Tibial nerve (tissue), 3 donors: Measurements from ENCODE around the gene FBLIM1.

ENCODE experiments used
- POLR2A ChIP-seq, 2 donors: fragments of 450-650 bp; IDR thresholded peaks; one replicate each; pipeline ENCODE4 v1.6.1; 2017; ENCODE audit warnings: antibody characterized with exemption in 2 of 2, mild to moderate bottlenecking in 2 of 2, moderate library complexity in 2 of 2
- TF ChIP-seq, protein P1 (sequence below), 5 experiments: fragments of 200-600 bp in 3 of 5; fragments of 450-650 bp in 2 of 5; sonication (generic) in 3 of 5; IDR thresholded peaks; one replicate each; pipeline ENCODE4 v1.5.1; 2016 to 2019; ENCODE audit warnings: antibody characterized with exemption in 5 of 5, mild to moderate bottlenecking in 3 of 5, moderate library complexity in 2 of 5

DNA sequence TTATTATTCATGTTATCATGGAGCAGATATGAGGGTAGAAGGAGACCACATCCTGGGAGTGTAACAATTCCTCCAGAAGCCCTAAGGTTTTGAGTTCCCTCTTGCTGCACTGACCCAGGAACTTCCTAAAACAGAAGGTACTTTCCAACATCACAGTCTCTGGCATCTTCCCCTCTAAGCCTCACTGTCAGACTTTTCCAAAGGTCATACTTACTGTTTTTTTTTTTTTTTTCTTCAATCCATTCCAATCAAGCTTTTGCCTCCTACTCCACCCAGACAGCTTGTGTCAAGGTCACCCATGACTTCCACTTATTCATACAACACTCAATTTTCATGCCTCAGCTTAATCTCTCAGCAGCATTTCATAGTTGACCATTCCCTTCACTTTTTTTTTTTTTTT, 67.2 kb downstream of the FBLIM1 start:
- TF ChIP-seq, protein P1, sequence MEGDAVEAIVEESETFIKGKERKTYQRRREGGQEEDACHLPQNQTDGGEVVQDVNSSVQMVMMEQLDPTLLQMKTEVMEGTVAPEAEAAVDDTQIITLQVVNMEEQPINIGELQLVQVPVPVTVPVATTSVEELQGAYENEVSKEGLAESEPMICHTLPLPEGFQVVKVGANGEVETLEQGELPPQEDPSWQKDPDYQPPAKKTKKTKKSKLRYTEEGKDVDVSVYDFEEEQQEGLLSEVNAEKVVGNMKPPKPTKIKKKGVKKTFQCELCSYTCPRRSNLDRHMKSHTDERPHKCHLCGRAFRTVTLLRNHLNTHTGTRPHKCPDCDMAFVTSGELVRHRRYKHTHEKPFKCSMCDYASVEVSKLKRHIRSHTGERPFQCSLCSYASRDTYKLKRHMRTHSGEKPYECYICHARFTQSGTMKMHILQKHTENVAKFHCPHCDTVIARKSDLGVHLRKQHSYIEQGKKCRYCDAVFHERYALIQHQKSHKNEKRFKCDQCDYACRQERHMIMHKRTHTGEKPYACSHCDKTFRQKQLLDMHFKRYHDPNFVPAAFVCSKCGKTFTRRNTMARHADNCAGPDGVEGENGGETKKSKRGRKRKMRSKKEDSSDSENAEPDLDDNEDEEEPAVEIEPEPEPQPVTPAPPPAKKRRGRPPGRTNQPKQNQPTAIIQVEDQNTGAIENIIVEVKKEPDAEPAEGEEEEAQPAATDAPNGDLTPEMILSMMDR (IDR thresholded peaks at IDR 0.05) = no peak
- TF ChIP-seq POLR2A (IDR thresholded peaks at IDR 0.05) = no peak
